ENCODE data around the gene MAGEA12.
"Not testable (repeated sequence)": the region's sequence is repeated elsewhere in the genome, so short reads cannot be mapped to it uniquely, and the experiment has no call there.

The MAGEA12 gene

GRCh38 chrX:152733261-152733975 lies at the start of gene MAGEA12, which contains the start of gene CSAG1:
TSS of gene MAGEA12 (plus strand) at chrX:152733757. CDS start at chrX:152736162, 2,405 bp downstream.
TSS of gene CSAG1 (minus strand) at chrX:152733721. CDS start at chrX:152732460, 1,261 bp downstream.
- no peak for DNase-seq (ENCODE audit: low spot score)

GRCh38 chrX:152697952-152698931 lies 35.3 kb upstream of the MAGEA12 start, which contains the start of gene MAGEA3:
TSS of gene MAGEA3 (plus strand) at chrX:152698794. CDS start at chrX:152700833, 2,039 bp downstream.
- DNase-seq (ENCODE audit: low spot score) = not testable (repeated sequence)

- not testable (repeated sequence) for DNase-seq (ENCODE audit: low spot score)
These were observed 33.2 kb upstream of the MAGEA12 start for GRCh38 chrX:152700390-152700789.

GRCh38 chrX:152706500-152706899 lies 27.1 kb upstream of the MAGEA12 start:
- not testable (repeated sequence) for DNase-seq (ENCODE audit: low spot score)

- not testable (repeated sequence) for DNase-seq (ENCODE audit: low spot score)
These were observed 24.4 kb upstream of the MAGEA12 start, which contains the start of gene CSAG2 for GRCh38 chrX:152709173-152709572. TSS of gene CSAG2 (minus strand) at chrX:152709273. CDS start at chrX:152709112, 161 bp downstream.

- DNase-seq (ENCODE audit: low spot score) = not testable (repeated sequence)
These were observed 20.4 kb upstream of the MAGEA12 start for GRCh38 chrX:152713195-152713594.

- DNase-seq (ENCODE audit: low spot score) = not testable (repeated sequence)
These were observed 19.5 kb upstream of the MAGEA12 start, which contains the start of gene MAGEA2B for GRCh38 chrX:152713815-152714787. TSS of gene MAGEA2B (plus strand) at chrX:152714628. CDS start at chrX:152717107, 2,479 bp downstream.

GRCh38 chrX:152725409-152725808 lies 8.1 kb upstream of the MAGEA12 start:
- no peak for DNase-seq (ENCODE audit: low spot score)

- DNase-seq (ENCODE audit: low spot score) = not testable (repeated sequence)
These were observed 744 bp downstream of the MAGEA12 start for GRCh38 chrX:152734143-152734858.

GRCh38 chrX:152735101-152735500 lies 1.5 kb downstream of the MAGEA12 start:
- no peak for DNase-seq (ENCODE audit: low spot score)

GRCh38 chrX:152735860-152736511 lies 2.4 kb downstream of the MAGEA12 start:
- DNase-seq (ENCODE audit: low spot score) = no peak

- DNase-seq (ENCODE audit: low spot score) = not testable (repeated sequence)
These were observed 3.0 kb downstream of the MAGEA12 start for GRCh38 chrX:152736528-152736927.

GRCh38 chrX:152738560-152738959 lies 5.0 kb downstream of the MAGEA12 start:
- DNase-seq (ENCODE audit: low spot score) = no peak

GRCh38 chrX:152753686-152754650 lies 20.4 kb downstream of the MAGEA12 start, which contains the start of gene MAGEA2:
TSS of gene MAGEA2 (minus strand) at chrX:152753842. CDS start at chrX:152751363, 2,479 bp downstream.
- not testable (repeated sequence) for DNase-seq (ENCODE audit: low spot score)

GRCh38 chrX:152754871-152755270 lies 21.3 kb downstream of the MAGEA12 start:
- not testable (repeated sequence) for DNase-seq (ENCODE audit: low spot score)

- DNase-seq (ENCODE audit: low spot score) = not testable (repeated sequence)
These were observed 25.4 kb downstream of the MAGEA12 start, which contains the start of gene CSAG3 for GRCh38 chrX:152758918-152759317. TSS of gene CSAG3 (plus strand) at chrX:152759218.

- not testable (repeated sequence) for DNase-seq (ENCODE audit: low spot score)
These were observed 26.0 kb downstream of the MAGEA12 start for GRCh38 chrX:152759544-152759943.

- not testable (repeated sequence) for DNase-seq (ENCODE audit: low spot score)
These were observed 28.0 kb downstream of the MAGEA12 start for GRCh38 chrX:152761582-152761981.

Data from HuH-7 (cell line).